NB4 (cell line): ENCODE data around the gene STEAP2.

Experiments
- CTCF ChIP-seq: IDR thresholded peaks from one replicate; pipeline ENCODE4 v1.5.1; 2012; ENCODE audit warnings: low read depth, low read length
- MYC ChIP-seq: IDR thresholded peaks from 2 replicates; pipeline ENCODE4 v1.6.1; 2011; ENCODE audit warnings: low read depth, low read length
- POLR2A ChIP-seq: IDR thresholded peaks from 2 replicates; pipeline ENCODE4 v1.6.1; 2011; ENCODE audit warnings: mild to moderate bottlenecking; ENCODE audit not compliant: insufficient read length; ENCODE audit errors: extremely low read depth

GRCh38 chr7:90233569-90233968, 22.0 kb downstream of the STEAP2 start:
- TF ChIP-seq CTCF: no peak
- TF ChIP-seq POLR2A: no peak
- TF ChIP-seq MYC: no peak
